ENCODE data around the gene ARVCF. TPM values are rescaled to one million over a fixed set of nuclear protein-coding genes. Genes with fewer than 3 reads are reported as not detected.

ARVCF gene
- total RNA-seq, 4 donors from 2014 or later, result 31.1 to 55.8 (median 44.6) TPM

DNA sequence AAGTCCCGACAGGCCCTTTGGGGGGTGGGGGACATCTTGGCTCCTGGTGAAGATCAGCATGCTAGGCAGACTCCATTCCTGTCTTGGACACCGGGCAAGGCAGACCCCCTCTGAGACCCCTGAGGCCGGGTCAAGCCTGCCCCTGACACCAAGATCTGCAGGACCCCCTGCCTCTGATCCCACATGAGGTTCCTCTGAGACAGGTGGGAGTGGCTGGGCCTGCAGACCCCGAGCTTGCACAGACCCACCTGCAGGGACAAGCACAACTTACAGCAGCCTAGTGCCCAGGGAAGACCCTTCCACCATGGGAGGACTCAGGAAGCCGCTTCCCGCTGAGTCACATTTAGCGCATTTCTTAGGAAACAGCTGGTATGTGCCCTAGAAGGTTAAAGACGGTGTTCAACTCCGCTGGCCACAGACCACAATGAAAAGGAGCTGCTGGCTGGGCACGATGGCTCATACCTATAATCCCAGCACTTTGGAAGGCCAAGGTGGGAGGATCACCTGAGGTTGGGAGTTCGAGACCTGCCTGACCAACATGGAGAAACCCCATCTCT is 15.5 kb downstream of the ARVCF start:
- H3K4me1 ChIP-seq, result peaks cover 32 to 64% (median 57%) of the 10 kb centered on the region in 4 donors
- intact Hi-C loops (cut with DNase I), result no loop called here

DNA sequence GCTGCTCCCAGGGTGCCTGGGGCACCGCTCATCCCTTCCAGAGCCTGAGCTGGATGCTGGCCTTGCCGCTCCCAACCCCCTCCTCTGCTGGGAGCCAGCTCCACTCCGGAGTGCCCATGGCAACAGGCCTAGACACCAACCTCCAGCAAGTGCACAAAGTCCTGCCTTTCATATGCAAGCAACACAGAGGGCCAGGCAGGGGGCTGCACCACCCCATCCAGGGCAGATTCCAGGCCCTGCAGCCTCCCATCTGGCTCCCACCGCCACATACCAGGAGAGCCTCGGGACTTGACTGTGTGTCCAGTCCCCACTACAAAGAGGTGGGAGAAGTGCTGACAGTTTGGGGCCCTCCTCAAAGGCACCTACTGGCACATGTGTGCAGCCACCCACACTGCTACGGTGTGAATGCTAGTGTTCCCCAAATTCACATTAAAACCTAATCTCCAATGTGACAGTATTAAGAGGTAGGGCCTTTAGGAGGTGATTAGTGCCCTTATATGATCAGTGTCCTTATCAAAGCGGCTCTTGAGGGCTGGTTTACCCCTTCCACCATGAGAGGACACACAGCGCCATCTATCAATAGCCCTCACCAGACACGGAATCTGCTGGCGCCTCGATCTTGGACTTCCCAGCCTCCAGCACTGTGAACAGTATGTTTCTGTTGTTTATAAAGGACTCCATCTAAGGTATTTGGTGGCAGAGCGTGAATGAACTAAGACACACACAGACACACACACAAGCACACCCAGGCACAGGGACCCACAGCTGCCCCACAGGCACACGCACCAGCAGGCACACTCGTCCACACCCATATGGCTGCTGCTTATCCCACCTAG is 16.2 kb downstream of the ARVCF start:
- Histone ChIP-seq H3K9me3 (peaks cover 0 to 5% (median 2%) of the 10 kb centered on the region in 4 donors), H3K4me3 (no peak overlapping the region), H3K27ac (replicated peaks in 1 of 4) (peak overlapping the region in 3 of 4 donors; percentile 2 to 34 (median 8)), H3K4me1 (peaks cover 34 to 71% (median 64%) of the 10 kb centered on the region in 4 donors), H3K36me3 (no peaks in the 10 kb centered on the region), H3K27me3 (no peaks in the 10 kb centered on the region)
- WGBS, result 80% methylated on average over 9 of the region's 14 CpGs
- DNase-seq (ENCODE audit: extremely low spot score), result no peak
- intact Hi-C loops (cut with DNase I), result no loop called here
- TF ChIP-seq EP300 (IDR thresholded peaks at IDR 0.05), result no peak
- no peak for TF ChIP-seq POLR2A (IDR thresholded peaks at IDR 0.05; ENCODE audit: low read depth)
- TF ChIP-seq, protein P1, sequence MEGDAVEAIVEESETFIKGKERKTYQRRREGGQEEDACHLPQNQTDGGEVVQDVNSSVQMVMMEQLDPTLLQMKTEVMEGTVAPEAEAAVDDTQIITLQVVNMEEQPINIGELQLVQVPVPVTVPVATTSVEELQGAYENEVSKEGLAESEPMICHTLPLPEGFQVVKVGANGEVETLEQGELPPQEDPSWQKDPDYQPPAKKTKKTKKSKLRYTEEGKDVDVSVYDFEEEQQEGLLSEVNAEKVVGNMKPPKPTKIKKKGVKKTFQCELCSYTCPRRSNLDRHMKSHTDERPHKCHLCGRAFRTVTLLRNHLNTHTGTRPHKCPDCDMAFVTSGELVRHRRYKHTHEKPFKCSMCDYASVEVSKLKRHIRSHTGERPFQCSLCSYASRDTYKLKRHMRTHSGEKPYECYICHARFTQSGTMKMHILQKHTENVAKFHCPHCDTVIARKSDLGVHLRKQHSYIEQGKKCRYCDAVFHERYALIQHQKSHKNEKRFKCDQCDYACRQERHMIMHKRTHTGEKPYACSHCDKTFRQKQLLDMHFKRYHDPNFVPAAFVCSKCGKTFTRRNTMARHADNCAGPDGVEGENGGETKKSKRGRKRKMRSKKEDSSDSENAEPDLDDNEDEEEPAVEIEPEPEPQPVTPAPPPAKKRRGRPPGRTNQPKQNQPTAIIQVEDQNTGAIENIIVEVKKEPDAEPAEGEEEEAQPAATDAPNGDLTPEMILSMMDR (IDR thresholded peaks at IDR 0.05), result no peak
- no peak for TF ChIP-seq POLR2AphosphoS5 (IDR thresholded peaks at IDR 0.05)

More for the DNA sequence above, 15.5 kb downstream of the ARVCF start:
- no peaks in the 10 kb centered on the region for H3K27me3 ChIP-seq
- H3K36me3 ChIP-seq, result no peaks in the 10 kb centered on the region
- H3K27ac ChIP-seq (replicated peaks in 1 of 4), result peak overlapping the region in 3 of 4 donors; percentile 51 to 58 (median 55)
- no peak overlapping the region for H3K4me3 ChIP-seq
- TF ChIP-seq POLR2A (IDR thresholded peaks at IDR 0.05; ENCODE audit: low read depth) (no peak), EP300 (IDR thresholded peaks at IDR 0.05) (no peak), POLR2AphosphoS5 (IDR thresholded peaks at IDR 0.05) (no peak)
- TF ChIP-seq, protein P1 (IDR thresholded peaks at IDR 0.05), result no peak
- H3K9me3 ChIP-seq, result peaks cover 0 to 5% (median 2%) of the 10 kb centered on the region in 4 donors
- no peak for DNase-seq (ENCODE audit: extremely low spot score)
- 84% methylated on average over 9 of the region's 11 CpGs for WGBS

DNA sequence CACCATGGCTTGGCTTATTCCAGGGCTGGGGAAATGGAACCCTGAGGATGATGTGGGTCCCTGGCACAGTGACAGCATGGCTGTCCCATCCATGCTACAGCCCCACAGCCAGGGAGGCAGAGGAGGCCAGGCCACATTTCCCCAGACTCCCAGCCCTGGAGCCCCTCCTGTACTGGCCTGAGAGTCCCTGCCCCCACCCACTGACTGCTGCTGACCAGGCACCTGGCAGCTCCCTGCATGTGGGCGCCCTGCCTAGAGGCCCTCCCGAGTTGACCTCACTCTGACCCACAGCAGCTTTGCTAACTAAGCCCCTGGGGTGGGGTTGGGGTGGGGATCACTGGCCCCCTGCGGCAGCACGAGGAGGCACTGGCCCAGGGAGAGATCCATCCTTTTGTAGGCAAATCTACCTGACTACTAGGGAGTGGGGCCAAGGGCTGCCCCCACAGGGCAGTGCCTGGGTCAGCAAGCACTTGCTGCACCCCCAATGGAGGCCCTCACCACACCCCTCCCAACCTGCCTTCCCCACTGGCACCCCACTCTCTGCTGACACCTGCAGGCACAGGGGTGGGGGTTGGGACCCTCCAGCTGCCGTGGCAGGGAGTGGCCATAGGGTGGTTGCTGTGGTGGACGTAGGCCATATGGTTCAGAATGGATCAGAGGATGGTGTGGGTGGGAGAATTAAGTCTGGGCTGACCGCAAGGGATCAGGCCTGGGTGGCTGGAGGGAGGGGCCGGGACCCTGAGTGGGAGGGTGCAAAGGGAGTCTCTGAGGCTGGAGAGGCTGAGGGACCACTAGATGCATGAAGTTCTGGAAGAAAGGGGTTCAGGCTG is 17.4 kb downstream of the ARVCF start:
- Histone ChIP-seq H3K27ac (replicated peaks in 1 of 4) (no peak overlapping the region), H3K36me3 (no peaks in the 10 kb centered on the region), H3K4me3 (no peak overlapping the region), H3K4me1 (peaks cover 34 to 79% (median 72%) of the 10 kb centered on the region in 4 donors), H3K9me3 (peaks cover 0 to 5% (median 2%) of the 10 kb centered on the region in 4 donors), H3K27me3 (no peaks in the 10 kb centered on the region)
- WGBS, result 76% methylated on average over 6 of the region's 8 CpGs
- DNase-seq (ENCODE audit: extremely low spot score), result no peak
- intact Hi-C loops (cut with DNase I), result no loop called here
- TF ChIP-seq POLR2A (IDR thresholded peaks at IDR 0.05; ENCODE audit: low read depth) (no peak), EP300 (IDR thresholded peaks at IDR 0.05) (no peak), POLR2AphosphoS5 (IDR thresholded peaks at IDR 0.05) (no peak)
- TF ChIP-seq, protein P1 (IDR thresholded peaks at IDR 0.05), result no peak

DNA sequence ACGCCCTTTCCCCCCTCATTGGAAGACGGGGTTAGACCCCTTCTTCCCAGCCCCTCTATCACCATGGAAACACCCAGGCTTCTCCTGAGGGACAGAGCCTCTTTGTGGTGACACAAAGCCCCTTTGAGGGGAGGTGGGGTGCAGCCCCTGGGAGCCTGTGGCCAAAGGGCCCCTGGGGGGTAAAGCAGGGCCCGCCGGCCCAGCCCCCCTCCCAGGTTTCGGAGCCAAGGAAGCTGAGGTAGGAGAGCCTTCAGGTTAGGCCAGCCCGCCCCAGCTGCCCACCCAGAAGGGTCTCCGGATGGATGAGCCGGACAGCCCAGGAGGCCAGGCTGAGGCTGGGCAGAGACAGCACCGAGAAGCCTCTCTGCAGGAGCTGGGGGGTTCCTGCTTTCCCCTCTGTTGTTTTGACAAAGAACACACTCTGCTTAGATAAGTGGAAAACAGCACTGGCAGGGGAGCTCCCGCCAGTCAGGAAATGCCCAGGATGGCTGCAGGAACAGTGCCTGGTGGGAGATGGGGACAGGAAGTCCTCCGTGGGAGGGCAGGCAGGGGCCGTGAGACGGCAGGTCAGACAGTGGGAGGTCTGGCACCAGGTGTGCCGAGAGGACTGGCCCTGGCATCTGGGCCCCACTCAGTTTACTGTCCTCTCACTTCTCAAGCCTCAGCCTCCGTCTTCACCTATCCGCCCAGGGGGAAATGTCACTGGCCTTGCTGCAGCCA is 18.2 kb downstream of the ARVCF start:
- Histone ChIP-seq H3K36me3 (no peaks in the 10 kb centered on the region), H3K4me3 (no peak overlapping the region), H3K4me1 (peaks cover 35 to 87% (median 78%) of the 10 kb centered on the region in 4 donors), H3K27me3 (no peaks in the 10 kb centered on the region), H3K9me3 (peaks cover 0 to 3% (median under 1%) of the 10 kb centered on the region in 4 donors), H3K27ac (replicated peaks in 1 of 4) (peak overlapping the region in 2 of 4 donors; percentile 18 to 34)
- TF ChIP-seq, protein P1 (IDR thresholded peaks at IDR 0.05), result no peak
- no peak for TF ChIP-seq EP300 (IDR thresholded peaks at IDR 0.05)
- no peak for TF ChIP-seq POLR2A (IDR thresholded peaks at IDR 0.05; ENCODE audit: low read depth)
- TF ChIP-seq POLR2AphosphoS5 (IDR thresholded peaks at IDR 0.05), result no peak
- no peak for DNase-seq (ENCODE audit: extremely low spot score)
- WGBS, result 57% methylated on average over 7 of the region's 16 CpGs
- intact Hi-C loops (cut with DNase I), result no loop called here

All from esophagus muscularis mucosa (tissue), 4 donors.